ENCODE data around the gene ARRB1. TPM values are rescaled to one million over a fixed set of nuclear protein-coding genes. Genes with fewer than 3 reads are reported as not detected.

ARRB1 gene
- total RNA-seq, 4 donors from 2014 or later, result 23.1 to 61.8 (median 44.8) TPM

DNA sequence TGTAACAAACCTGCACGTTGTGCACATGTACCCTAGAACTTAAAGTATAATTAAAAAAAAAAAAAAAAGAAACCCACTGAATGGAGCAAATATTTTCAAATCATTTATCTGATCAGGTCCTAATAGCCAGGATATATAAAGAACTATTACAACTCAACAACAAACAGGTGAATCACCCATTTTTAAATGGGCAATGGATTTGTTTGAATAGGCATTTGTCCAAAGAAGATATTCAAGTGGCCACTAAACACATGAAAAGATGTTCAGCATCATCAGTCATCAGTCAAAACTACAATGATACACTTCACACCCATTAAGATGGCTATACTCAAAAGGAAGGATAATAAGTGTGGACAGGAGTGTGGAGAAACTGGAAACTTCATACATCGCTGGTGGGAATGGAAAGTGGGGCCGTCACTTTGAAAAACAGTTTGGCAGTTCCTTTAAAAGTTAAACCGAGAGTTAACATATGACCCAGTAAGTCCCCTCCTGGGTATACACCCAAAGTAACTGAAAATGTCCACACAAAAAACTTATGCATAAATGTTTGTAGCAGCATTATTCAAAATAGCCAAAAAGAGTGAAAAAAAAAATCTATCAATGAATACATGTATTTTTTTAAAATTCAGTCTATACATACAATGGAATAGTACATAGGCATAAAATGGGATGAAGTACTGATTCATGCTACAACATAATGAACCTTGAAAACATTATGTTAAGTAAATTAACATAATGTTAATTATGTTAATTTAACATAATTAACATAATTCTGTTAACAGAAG is 53.1 kb downstream of the ARRB1 start:
- no peaks in the 10 kb centered on the region for H3K36me3 ChIP-seq
- no peak overlapping the region for H3K4me3 ChIP-seq
- no peaks in the 10 kb centered on the region for H3K27me3 ChIP-seq
- H3K4me1 ChIP-seq, result no peaks in the 10 kb centered on the region
- no peak overlapping the region for H3K27ac ChIP-seq
- H3K9me3 ChIP-seq, result no peaks in the 10 kb centered on the region
- intact Hi-C loops (cut with DNase I; ENCODE audit: low total_unique reads), result no loop called here
- no peak for DNase-seq
- TF ChIP-seq, protein P1, sequence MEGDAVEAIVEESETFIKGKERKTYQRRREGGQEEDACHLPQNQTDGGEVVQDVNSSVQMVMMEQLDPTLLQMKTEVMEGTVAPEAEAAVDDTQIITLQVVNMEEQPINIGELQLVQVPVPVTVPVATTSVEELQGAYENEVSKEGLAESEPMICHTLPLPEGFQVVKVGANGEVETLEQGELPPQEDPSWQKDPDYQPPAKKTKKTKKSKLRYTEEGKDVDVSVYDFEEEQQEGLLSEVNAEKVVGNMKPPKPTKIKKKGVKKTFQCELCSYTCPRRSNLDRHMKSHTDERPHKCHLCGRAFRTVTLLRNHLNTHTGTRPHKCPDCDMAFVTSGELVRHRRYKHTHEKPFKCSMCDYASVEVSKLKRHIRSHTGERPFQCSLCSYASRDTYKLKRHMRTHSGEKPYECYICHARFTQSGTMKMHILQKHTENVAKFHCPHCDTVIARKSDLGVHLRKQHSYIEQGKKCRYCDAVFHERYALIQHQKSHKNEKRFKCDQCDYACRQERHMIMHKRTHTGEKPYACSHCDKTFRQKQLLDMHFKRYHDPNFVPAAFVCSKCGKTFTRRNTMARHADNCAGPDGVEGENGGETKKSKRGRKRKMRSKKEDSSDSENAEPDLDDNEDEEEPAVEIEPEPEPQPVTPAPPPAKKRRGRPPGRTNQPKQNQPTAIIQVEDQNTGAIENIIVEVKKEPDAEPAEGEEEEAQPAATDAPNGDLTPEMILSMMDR (IDR thresholded peaks at IDR 0.05), result no peak
- TF ChIP-seq POLR2A (IDR thresholded peaks at IDR 0.05), result no peak

DNA sequence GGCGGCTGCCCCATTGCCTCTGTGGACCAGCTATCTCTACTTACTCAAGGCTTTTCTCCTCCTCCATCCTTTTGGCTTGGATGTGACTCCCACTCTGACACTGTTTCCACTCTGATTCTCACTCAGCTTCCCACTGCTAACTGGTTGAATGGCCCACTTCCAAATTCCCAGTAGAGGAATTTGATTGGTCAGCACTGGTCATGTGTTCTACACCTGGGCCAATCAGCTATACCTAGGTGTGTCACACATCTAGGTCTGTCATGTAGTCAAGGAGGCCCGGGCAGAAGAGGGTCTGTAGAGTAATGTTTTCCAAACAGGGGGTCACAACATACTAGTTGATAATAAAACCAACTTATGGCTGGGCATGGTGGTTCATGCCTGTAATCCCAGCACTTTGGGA is 57.6 kb downstream of the ARRB1 start:
- H3K9me3 ChIP-seq, result no peaks in the 10 kb centered on the region
- H3K4me3 ChIP-seq, result no peak overlapping the region
- H3K27me3 ChIP-seq, result no peaks in the 10 kb centered on the region
- TF ChIP-seq, protein P1 (IDR thresholded peaks at IDR 0.05), result no peak
- TF ChIP-seq POLR2A (IDR thresholded peaks at IDR 0.05), result no peak
- no peak for DNase-seq
- no peaks in the 10 kb centered on the region for H3K4me1 ChIP-seq
- no peak overlapping the region for H3K27ac ChIP-seq
- intact Hi-C loops (cut with DNase I; ENCODE audit: low total_unique reads), result no loop called here
- no peaks in the 10 kb centered on the region for H3K36me3 ChIP-seq

DNA sequence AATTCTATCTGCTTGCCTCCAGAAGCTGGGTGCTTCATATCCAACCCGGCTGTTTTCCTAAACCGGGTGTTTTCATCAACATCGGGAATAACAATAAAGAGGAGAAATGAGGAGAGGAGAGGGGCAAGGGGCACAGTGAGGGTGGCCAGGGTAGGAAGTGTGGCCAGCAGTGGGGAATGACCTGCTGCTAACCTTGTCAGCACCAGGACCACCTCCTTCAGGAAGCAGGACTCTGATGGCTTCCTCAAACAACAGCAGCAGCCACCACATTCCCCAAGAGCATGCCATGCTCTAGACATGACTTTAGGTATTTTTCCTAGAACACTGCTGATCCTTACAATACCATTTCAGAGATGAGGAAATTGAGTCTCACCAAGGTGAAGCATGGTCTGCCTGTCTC is 58.5 kb downstream of the ARRB1 start:
- no peak for TF ChIP-seq POLR2A (IDR thresholded peaks at IDR 0.05)
- TF ChIP-seq, protein P1 (IDR thresholded peaks at IDR 0.05), result no peak
- no peaks in the 10 kb centered on the region for H3K9me3 ChIP-seq
- H3K4me1 ChIP-seq, result no peaks in the 10 kb centered on the region
- no peaks in the 10 kb centered on the region for H3K27me3 ChIP-seq
- H3K36me3 ChIP-seq, result no peaks in the 10 kb centered on the region
- H3K4me3 ChIP-seq, result no peak overlapping the region
- no peak overlapping the region for H3K27ac ChIP-seq
- DNase-seq, result no peak
- intact Hi-C loops (cut with DNase I; ENCODE audit: low total_unique reads), result no loop called here

DNA sequence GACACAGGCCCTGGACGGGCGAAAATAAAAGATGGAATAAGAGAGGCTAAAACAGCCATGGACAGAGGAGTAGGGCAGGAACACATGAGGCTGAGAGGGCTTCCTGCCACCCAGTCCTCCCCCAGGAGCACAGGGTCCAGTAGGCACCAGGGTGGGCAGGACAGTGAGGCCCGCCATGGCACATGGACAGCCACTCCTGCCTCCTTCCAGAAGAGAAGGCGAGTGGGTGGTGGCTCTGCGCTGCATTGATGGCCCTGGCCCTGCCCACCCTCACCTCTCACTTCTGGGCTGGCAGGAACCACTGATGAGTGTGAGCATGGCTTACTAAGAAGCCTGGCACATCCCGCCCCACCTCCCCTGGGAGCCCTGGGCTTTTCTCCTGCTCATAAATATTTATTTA is 59.7 kb downstream of the ARRB1 start:
- no peak overlapping the region for H3K4me3 ChIP-seq
- H3K27ac ChIP-seq, result no peak overlapping the region
- DNase-seq, result no peak
- no peak for TF ChIP-seq POLR2A (IDR thresholded peaks at IDR 0.05)
- TF ChIP-seq, protein P1 (IDR thresholded peaks at IDR 0.05), result no peak
- H3K36me3 ChIP-seq, result no peaks in the 10 kb centered on the region
- intact Hi-C loops (cut with DNase I; ENCODE audit: low total_unique reads), result no loop called here
- no peaks in the 10 kb centered on the region for H3K4me1 ChIP-seq
- H3K27me3 ChIP-seq, result no peaks in the 10 kb centered on the region
- no peaks in the 10 kb centered on the region for H3K9me3 ChIP-seq

DNA sequence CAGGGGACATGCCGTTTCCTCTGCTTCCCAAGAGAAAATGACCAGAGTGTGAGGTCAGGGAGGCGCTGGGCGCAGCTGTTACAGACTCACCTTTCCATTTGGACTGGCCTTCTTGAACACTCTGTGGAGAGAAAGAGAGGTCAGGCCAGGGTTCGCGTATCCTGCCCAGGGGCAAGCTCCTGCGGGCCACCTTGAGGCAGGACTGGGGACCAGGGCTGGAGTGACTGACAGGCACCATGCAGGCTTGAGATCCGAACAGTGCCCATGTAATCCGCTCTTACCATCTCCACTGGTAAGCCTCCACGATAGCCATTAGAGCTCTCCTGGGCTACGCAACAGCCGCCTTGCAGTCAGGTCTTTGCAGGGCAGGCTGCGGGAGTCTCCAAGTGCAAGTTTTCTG is 61.5 kb downstream of the ARRB1 start:
- H3K4me3 ChIP-seq, result no peak overlapping the region
- H3K27ac ChIP-seq, result no peak overlapping the region
- H3K27me3 ChIP-seq, result no peaks in the 10 kb centered on the region
- no peak for DNase-seq
- intact Hi-C loops (cut with DNase I; ENCODE audit: low total_unique reads), result loop anchor here (10.0 kb wide), 1 partner anchor 245 kb away; no protein-coding TSS in a partner anchor
- TF ChIP-seq, protein P1 (IDR thresholded peaks at IDR 0.05), result no peak
- TF ChIP-seq POLR2A (IDR thresholded peaks at IDR 0.05), result no peak
- no peaks in the 10 kb centered on the region for H3K4me1 ChIP-seq
- no peaks in the 10 kb centered on the region for H3K36me3 ChIP-seq
- H3K9me3 ChIP-seq, result no peaks in the 10 kb centered on the region
